ENCODE data around the gene FRY. TPM values are rescaled to one million over a fixed set of nuclear protein-coding genes. Genes with fewer than 3 reads are reported as not detected.

The FRY gene
- total RNA-seq, 1 experiment from 2014 or later, result 5.3 TPM

DNA sequence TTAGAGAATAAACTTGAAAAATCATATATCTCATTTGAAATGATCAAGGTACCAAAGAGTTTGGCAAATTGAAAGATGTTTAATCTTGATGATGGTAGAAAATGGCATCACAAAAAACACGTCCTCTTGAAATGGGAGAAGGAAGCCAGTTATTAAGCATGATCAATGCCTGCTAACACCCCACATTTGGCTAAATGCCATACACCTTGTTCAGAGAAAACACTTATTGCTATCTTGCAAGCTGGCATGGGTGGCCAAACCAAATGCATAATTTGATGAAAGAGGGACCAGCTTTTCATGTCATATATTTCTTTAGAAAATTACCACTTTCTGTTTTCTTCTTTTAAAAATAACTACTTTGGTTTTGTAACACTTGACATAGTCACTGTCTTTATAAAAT, 142.3 kb downstream of the FRY start (continued):
- TF ChIP-seq, protein P1, sequence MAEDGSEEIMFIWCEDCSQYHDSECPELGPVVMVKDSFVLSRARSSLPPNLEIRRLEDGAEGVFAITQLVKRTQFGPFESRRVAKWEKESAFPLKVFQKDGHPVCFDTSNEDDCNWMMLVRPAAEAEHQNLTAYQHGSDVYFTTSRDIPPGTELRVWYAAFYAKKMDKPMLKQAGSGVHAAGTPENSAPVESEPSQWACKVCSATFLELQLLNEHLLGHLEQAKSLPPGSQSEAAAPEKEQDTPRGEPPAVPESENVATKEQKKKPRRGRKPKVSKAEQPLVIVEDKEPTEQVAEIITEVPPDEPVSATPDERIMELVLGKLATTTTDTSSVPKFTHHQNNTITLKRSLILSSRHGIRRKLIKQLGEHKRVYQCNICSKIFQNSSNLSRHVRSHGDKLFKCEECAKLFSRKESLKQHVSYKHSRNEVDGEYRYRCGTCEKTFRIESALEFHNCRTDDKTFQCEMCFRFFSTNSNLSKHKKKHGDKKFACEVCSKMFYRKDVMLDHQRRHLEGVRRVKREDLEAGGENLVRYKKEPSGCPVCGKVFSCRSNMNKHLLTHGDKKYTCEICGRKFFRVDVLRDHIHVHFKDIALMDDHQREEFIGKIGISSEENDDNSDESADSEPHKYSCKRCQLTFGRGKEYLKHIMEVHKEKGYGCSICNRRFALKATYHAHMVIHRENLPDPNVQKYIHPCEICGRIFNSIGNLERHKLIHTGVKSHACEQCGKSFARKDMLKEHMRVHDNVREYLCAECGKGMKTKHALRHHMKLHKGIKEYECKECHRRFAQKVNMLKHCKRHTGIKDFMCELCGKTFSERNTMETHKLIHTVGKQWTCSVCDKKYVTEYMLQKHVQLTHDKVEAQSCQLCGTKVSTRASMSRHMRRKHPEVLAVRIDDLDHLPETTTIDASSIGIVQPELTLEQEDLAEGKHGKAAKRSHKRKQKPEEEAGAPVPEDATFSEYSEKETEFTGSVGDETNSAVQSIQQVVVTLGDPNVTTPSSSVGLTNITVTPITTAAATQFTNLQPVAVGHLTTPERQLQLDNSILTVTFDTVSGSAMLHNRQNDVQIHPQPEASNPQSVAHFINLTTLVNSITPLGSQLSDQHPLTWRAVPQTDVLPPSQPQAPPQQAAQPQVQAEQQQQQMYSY (CRISPR knock-in tag; IDR thresholded peaks at IDR 0.05), result no peak
- TF ChIP-seq ZNF317 (CRISPR knock-in tag; IDR thresholded peaks at IDR 0.05; ENCODE audit: borderline replicate concordance, low read depth) (no peak), TP53 (CRISPR knock-in tag; IDR thresholded peaks at IDR 0.05) (no peak), CREB1 (CRISPR knock-in tag; IDR thresholded peaks at IDR 0.05) (no peak), MYBL2 (CRISPR knock-in tag; IDR thresholded peaks at IDR 0.05) (no peak), ATF1 (CRISPR knock-in tag; IDR thresholded peaks at IDR 0.05) (no peak), TCF7 (CRISPR knock-in tag; IDR thresholded peaks at IDR 0.05; ENCODE audit: low read depth) (no peak)
- TF ChIP-seq, protein P2, sequence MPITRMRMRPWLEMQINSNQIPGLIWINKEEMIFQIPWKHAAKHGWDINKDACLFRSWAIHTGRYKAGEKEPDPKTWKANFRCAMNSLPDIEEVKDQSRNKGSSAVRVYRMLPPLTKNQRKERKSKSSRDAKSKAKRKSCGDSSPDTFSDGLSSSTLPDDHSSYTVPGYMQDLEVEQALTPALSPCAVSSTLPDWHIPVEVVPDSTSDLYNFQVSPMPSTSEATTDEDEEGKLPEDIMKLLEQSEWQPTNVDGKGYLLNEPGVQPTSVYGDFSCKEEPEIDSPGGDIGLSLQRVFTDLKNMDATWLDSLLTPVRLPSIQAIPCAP (CRISPR knock-in tag; IDR thresholded peaks at IDR 0.05), result no peak
- TF ChIP-seq, protein P3, sequence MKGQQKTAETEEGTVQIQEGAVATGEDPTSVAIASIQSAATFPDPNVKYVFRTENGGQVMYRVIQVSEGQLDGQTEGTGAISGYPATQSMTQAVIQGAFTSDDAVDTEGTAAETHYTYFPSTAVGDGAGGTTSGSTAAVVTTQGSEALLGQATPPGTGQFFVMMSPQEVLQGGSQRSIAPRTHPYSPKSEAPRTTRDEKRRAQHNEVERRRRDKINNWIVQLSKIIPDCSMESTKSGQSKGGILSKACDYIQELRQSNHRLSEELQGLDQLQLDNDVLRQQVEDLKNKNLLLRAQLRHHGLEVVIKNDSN (CRISPR knock-in tag; IDR thresholded peaks at IDR 0.05), result no peak

DNA sequence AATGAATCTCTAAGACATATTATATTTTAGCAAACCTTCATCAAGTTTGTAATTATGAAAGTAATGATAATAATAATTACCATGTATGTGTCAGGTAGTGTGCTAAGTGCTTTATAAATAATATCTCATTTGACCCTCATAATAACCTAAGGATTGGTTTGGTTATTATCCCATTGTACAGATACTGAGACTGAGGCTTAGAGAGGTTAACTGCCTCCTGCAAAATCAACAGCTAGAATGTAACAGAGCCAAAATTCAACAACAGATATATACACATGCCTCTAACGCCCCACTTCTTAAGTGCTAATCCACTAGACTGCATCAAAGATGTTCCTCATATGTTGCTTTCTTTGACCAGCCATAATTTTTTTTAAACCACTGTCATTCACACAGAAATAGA, 142.8 kb downstream of the FRY start:
- no peak for DNase-seq (ENCODE audit: low spot score)
- no peaks in the 10 kb centered on the region for H3K4me1 Mint-ChIP-seq
- POLR2A ChIA-PET, result interaction anchor here (0.6 kb wide), 1 partner anchor 175 kb away, joined by 3 read pairs; no protein-coding TSS in a partner anchor
- no peak for TF ChIP-seq MXD4 (CRISPR knock-in tag; IDR thresholded peaks at IDR 0.05; ENCODE audit: borderline replicate concordance)
- no peak for TF ChIP-seq ESRRA (CRISPR knock-in tag; IDR thresholded peaks at IDR 0.05; ENCODE audit: borderline replicate concordance)
- TF ChIP-seq FOXP1 (CRISPR knock-in tag; IDR thresholded peaks at IDR 0.05; ENCODE audit: borderline replicate concordance), result no peak
- TF ChIP-seq CREB1 (CRISPR knock-in tag; IDR thresholded peaks at IDR 0.05), result no peak
- no peak for TF ChIP-seq ZNF423 (CRISPR knock-in tag; IDR thresholded peaks at IDR 0.05)
- no peak for TF ChIP-seq HMGA2 (CRISPR knock-in tag; IDR thresholded peaks at IDR 0.05)
- no peak for TF ChIP-seq FOXK1 (CRISPR knock-in tag; IDR thresholded peaks at IDR 0.05)
- no peak for TF ChIP-seq ZNF263 (CRISPR knock-in tag; IDR thresholded peaks at IDR 0.05; ENCODE audit: low read depth)
- TF ChIP-seq, protein P4, sequence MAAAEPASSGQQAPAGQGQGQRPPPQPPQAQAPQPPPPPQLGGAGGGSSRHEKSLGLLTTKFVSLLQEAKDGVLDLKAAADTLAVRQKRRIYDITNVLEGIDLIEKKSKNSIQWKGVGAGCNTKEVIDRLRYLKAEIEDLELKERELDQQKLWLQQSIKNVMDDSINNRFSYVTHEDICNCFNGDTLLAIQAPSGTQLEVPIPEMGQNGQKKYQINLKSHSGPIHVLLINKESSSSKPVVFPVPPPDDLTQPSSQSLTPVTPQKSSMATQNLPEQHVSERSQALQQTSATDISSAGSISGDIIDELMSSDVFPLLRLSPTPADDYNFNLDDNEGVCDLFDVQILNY (CRISPR knock-in tag; IDR thresholded peaks at IDR 0.05), result no peak
- TF ChIP-seq, protein P1 (CRISPR knock-in tag; IDR thresholded peaks at IDR 0.05), result no peak
- no peak for TF ChIP-seq ZNF317 (CRISPR knock-in tag; IDR thresholded peaks at IDR 0.05; ENCODE audit: borderline replicate concordance, low read depth)
- no peak for TF ChIP-seq IRF2 (CRISPR knock-in tag; IDR thresholded peaks at IDR 0.05; ENCODE audit: borderline replicate concordance, low read depth)
- no peak for TF ChIP-seq PRRX2 (CRISPR knock-in tag; IDR thresholded peaks at IDR 0.05)
- TF ChIP-seq, protein P2 (CRISPR knock-in tag; IDR thresholded peaks at IDR 0.05), result no peak
- no peak overlapping the region for H3K27ac Mint-ChIP-seq
- H3K9me3 Mint-ChIP-seq, result no peaks in the 10 kb centered on the region
- CTCF ChIA-PET, result interaction anchor here (5.4 kb wide), 1 partner anchor 9 kb away, joined by 36 read pairs; no protein-coding TSS in a partner anchor
- ATAC-seq, result no peak
- no peak overlapping the region for H3K4me3 Mint-ChIP-seq
- no peaks in the 10 kb centered on the region for H3K36me3 Mint-ChIP-seq
- no peaks in the 10 kb centered on the region for H3K27me3 Mint-ChIP-seq (ENCODE audit: low read depth)

All from WTC11 (cell line).